H1 (cell line): Measurements from ENCODE around the gene ARHGAP22. TPM values are rescaled to one million over a fixed set of nuclear protein-coding genes. Genes with fewer than 3 reads are reported as not detected.

ENCODE experiments used
- CTCF ChIA-PET: fragments of 300-600 bp; sonication (Branson Sonifier 250); formaldehyde crosslinking; loops from one replicate; lab custom pipeline; 2021; ENCODE audit not compliant: partially characterized antibody; lab: Charles Lee
- POLR2A ChIA-PET: fragments of 300-600 bp; sonication (Branson Sonifier 250); formaldehyde crosslinking; loops from one replicate; lab custom pipeline; 2021; ENCODE audit warnings: inconsistent platforms; ENCODE audit not compliant: partially characterized antibody; lab: Charles Lee
- DNase-seq, 2 experiments: peaks; one replicate each; pipeline versions ENCODE4 v3.0.0 to v3.0.0-alpha.2; 2010 to 2022; ENCODE audit warnings: low spot score in 2 of 2, low read depth in 1 of 2, mixed read lengths in 1 of 2
- FAIRE-seq: peaks from 2 replicates; lab custom pipeline; 2011; peaks lifted over from hg19 to GRCh38; lab: Jason Lieb, UNC
- H2AFZ ChIP-seq: 2 replicates; pipeline ENCODE4 v1.8.1; 2012; ENCODE audit warnings: low read length, inconsistent platforms
- H2AK5ac ChIP-seq: 2 replicates; pipeline ENCODE4 v1.6.1; 2013; ENCODE audit warnings: low read depth, low read length
- H2BK120ac ChIP-seq: replicated peaks from 2 replicates; pipeline ENCODE3; 2013; ENCODE audit warnings: low read depth, low read length, inconsistent platforms
- H2BK12ac ChIP-seq: 2 replicates; pipeline ENCODE4 v1.6.1; 2013; ENCODE audit warnings: low read depth, low read length
- H2BK15ac ChIP-seq: 2 replicates; pipeline ENCODE4 v1.6.1; 2013; ENCODE audit warnings: low read length
- H2BK20ac ChIP-seq: 2 replicates; pipeline ENCODE4 v1.6.1; 2013; ENCODE audit warnings: low read length
- H2BK5ac ChIP-seq: 2 replicates; pipeline ENCODE4 v1.6.1; 2013; ENCODE audit warnings: low read depth, low read length
- H3K14ac ChIP-seq: 2 replicates; pipeline ENCODE4 v1.6.1; 2013; ENCODE audit warnings: inconsistent platforms; ENCODE audit not compliant: insufficient read length
- H3K18ac ChIP-seq: 2 replicates; pipeline ENCODE4 v1.6.1; 2013; ENCODE audit warnings: low read length; ENCODE audit errors: extremely low read depth
- H3K23ac ChIP-seq: 2 replicates; pipeline ENCODE4 v1.6.1; 2013; ENCODE audit warnings: inconsistent platforms; ENCODE audit not compliant: insufficient read length
- H3K23me2 ChIP-seq: 2 replicates; pipeline ENCODE4 v1.6.1; 2013; ENCODE audit warnings: low read depth, low read length
- H3K27ac ChIP-seq: 2 replicates; pipeline ENCODE4 v1.6.1; 2011; ENCODE audit warnings: low read depth, low read length, inconsistent platforms
- H3K27me3 ChIP-seq, 4 experiments: replicated peaks in 1 of 4; 1 replicate in 1 of 4; 2 replicates in 3 of 4; pipeline versions ENCODE4 v1.6.1 to v1.8.1; 2011 to 2013; ENCODE audit warnings: low read length in 3 of 4, mild to moderate bottlenecking in 3 of 4, inconsistent platforms in 2 of 4, mixed read lengths in 2 of 4, moderate library complexity in 1 of 4; ENCODE audit not compliant: control insufficient read depth in 3 of 4, insufficient read depth in 3 of 4; ENCODE audit errors: extremely low read depth in 1 of 4
- H3K36me3 ChIP-seq, 4 experiments: 2 replicates each; pipeline versions ENCODE4 v1.6.1 to v1.8.1; 2011 to 2013; ENCODE audit warnings: mild to moderate bottlenecking in 4 of 4, low read length in 3 of 4, moderate library complexity in 2 of 4, control low read depth in 1 of 4, inconsistent platforms in 1 of 4; ENCODE audit not compliant: insufficient read depth in 4 of 4, control insufficient read depth in 2 of 4
- H3K4ac ChIP-seq: replicated peaks from 2 replicates; pipeline ENCODE3; 2013; ENCODE audit warnings: low read length, low read depth, mixed read lengths, inconsistent platforms; ENCODE audit not compliant: insufficient read length
- H3K4me1 ChIP-seq, 4 experiments: replicated peaks in 1 of 4; 1 replicate in 1 of 4; 2 replicates in 3 of 4; pipeline versions ENCODE4 v1.6.1 to v1.8.1; 2011 to 2013; ENCODE audit warnings: low read length in 3 of 4, inconsistent platforms in 2 of 4, mixed read lengths in 1 of 4; ENCODE audit not compliant: insufficient read depth in 4 of 4, control insufficient read depth in 3 of 4
- H3K4me2 ChIP-seq, 2 experiments: 2 replicates each; pipeline versions ENCODE4 v1.6.1 to v1.8.1; 2011 to 2013; ENCODE audit warnings: low read depth in 2 of 2, low read length in 2 of 2, control low read depth in 1 of 2, inconsistent platforms in 1 of 2, mild to moderate bottlenecking in 1 of 2; ENCODE audit not compliant: insufficient read depth in 1 of 2
- H3K4me3 ChIP-seq, 4 experiments: fragments of 200-600, 300-600 bp in 1 of 4; sonication (generic), shearing (Covaris generic), sonication (Bioruptor Twin) in 1 of 4; 2 replicates each; pipeline versions ENCODE4 v1.5.1 to v1.8.1; 2011 to 2016; ENCODE audit warnings: low read length in 4 of 4, low read depth in 3 of 4, control low read depth in 2 of 4, inconsistent platforms in 2 of 4, mild to moderate bottlenecking in 2 of 4, mixed read lengths in 1 of 4, moderate library complexity in 1 of 4; ENCODE audit not compliant: insufficient read depth in 2 of 4; ENCODE audit errors: extremely low read depth in 1 of 4
- H3K56ac ChIP-seq: replicated peaks from 2 replicates; pipeline ENCODE3; 2013; ENCODE audit warnings: low read depth, mild to moderate bottlenecking, mixed read lengths, low read length, inconsistent platforms; ENCODE audit not compliant: insufficient read length
- H3K79me1 ChIP-seq: 2 replicates; pipeline ENCODE4 v1.6.1; 2013; ENCODE audit warnings: low read depth, low read length, control low read depth
- H3K79me2 ChIP-seq, 2 experiments: 2 replicates each; pipeline versions ENCODE4 v1.6.1 to v1.8.1; 2012 to 2013; ENCODE audit warnings: low read length in 2 of 2, mild to moderate bottlenecking in 2 of 2, inconsistent platforms in 1 of 2; ENCODE audit not compliant: insufficient read depth in 2 of 2, control insufficient read depth in 1 of 2
- H3K9ac ChIP-seq, 4 experiments: replicated peaks in 1 of 4; 1 replicate in 1 of 4; 2 replicates in 3 of 4; pipeline versions ENCODE4 v1.6.1 to v1.8.1; 2011 to 2013; ENCODE audit warnings: low read depth in 3 of 4, low read length in 3 of 4, control low read depth in 2 of 4, mild to moderate bottlenecking in 2 of 4, moderate library complexity in 2 of 4, inconsistent platforms in 1 of 4; ENCODE audit errors: extremely low read depth in 1 of 4
- H3K9me3 ChIP-seq, 2 experiments: 2 replicates each; pipeline versions ENCODE4 v1.6.1 to v1.8.1; 2012 to 2013; ENCODE audit warnings: mild to moderate bottlenecking in 2 of 2, moderate library complexity in 2 of 2, control low read depth in 1 of 2, inconsistent platforms in 1 of 2, low read depth in 1 of 2, low read length in 1 of 2, mixed read lengths in 1 of 2; ENCODE audit not compliant: insufficient read depth in 2 of 2
- H4K20me1 ChIP-seq, 2 experiments: replicated peaks in 1 of 2; 2 replicates each; pipeline versions ENCODE3 to v1.8.1; 2011 to 2013; ENCODE audit warnings: inconsistent platforms in 2 of 2, low read length in 2 of 2, mild to moderate bottlenecking in 1 of 2; ENCODE audit not compliant: insufficient read depth in 2 of 2, control insufficient read depth in 1 of 2
- H4K5ac ChIP-seq: 2 replicates; pipeline ENCODE4 v1.6.1; 2013; ENCODE audit warnings: low read length, low read depth, mixed read lengths, inconsistent platforms; ENCODE audit not compliant: insufficient read length
- H4K8ac ChIP-seq: 2 replicates; pipeline ENCODE4 v1.8.0; 2013; ENCODE audit warnings: mild to moderate bottlenecking, moderate library complexity, low read length, inconsistent platforms; ENCODE audit not compliant: insufficient read depth; ENCODE audit errors: extremely low read depth
- H4K91ac ChIP-seq: replicated peaks from 2 replicates; pipeline ENCODE3; 2013; ENCODE audit warnings: low read length, mixed read lengths, inconsistent platforms; ENCODE audit not compliant: insufficient read length
- ATF3 ChIP-seq: IDR thresholded peaks from 2 replicates; pipeline ENCODE4 v1.6.1; 2011; ENCODE audit warnings: low read depth, mild to moderate bottlenecking, low read length; ENCODE audit not compliant: insufficient read depth
- BACH1 ChIP-seq: IDR thresholded peaks from 2 replicates; pipeline ENCODE4 v1.6.1; 2012; ENCODE audit warnings: low read length, improper control_type of control experiment
- CTBP2 ChIP-seq: IDR thresholded peaks from 2 replicates; pipeline ENCODE4 v1.7.0; 2011; ENCODE audit warnings: borderline replicate concordance, mild to moderate bottlenecking, moderate library complexity, mixed read lengths, low read length; ENCODE audit not compliant: insufficient read depth, insufficient read length
- EGR1 ChIP-seq: IDR thresholded peaks from 2 replicates; pipeline ENCODE4 v1.6.1; 2011; ENCODE audit warnings: low read depth, low read length, borderline replicate concordance
- FOSL1 ChIP-seq: IDR thresholded peaks from 2 replicates; pipeline ENCODE4 v1.6.1; 2011; ENCODE audit warnings: mild to moderate bottlenecking, low read depth, low read length, moderate library complexity; ENCODE audit not compliant: insufficient read depth
- GABPA ChIP-seq: IDR thresholded peaks from 2 replicates; pipeline ENCODE4 v1.6.1; 2011; ENCODE audit warnings: mild to moderate bottlenecking, low read length, moderate library complexity, borderline replicate concordance; ENCODE audit not compliant: insufficient read depth
- GTF2F1 ChIP-seq: IDR thresholded peaks from 2 replicates; pipeline ENCODE4 v1.6.1; 2012; ENCODE audit warnings: low read depth, low read length, improper control_type of control experiment, borderline replicate concordance
- HDAC6 ChIP-seq: IDR thresholded peaks from one replicate; pipeline ENCODE4 v1.7.1; 2012; ENCODE audit warnings: low read depth, mild to moderate bottlenecking, inconsistent platforms, low read length, moderate library complexity
- PHF8 ChIP-seq: fragments of 200-600 bp; sonication (generic); conservative IDR thresholded peaks from 2 replicates; pipeline ENCODE4 v1.7.1; 2012; ENCODE audit warnings: low read depth, mild to moderate bottlenecking, inconsistent platforms, low read length, moderate library complexity
- POU5F1 ChIP-seq: IDR thresholded peaks from 2 replicates; pipeline ENCODE4 v1.6.1; 2011; ENCODE audit warnings: low read depth, mild to moderate bottlenecking, low read length, moderate library complexity
- SAP30 ChIP-seq: fragments of 300-600 bp; sonication (generic); IDR thresholded peaks from 2 replicates; pipeline ENCODE4 v1.7.1; 2012; ENCODE audit warnings: low read length, moderate library complexity, mild to moderate bottlenecking, inconsistent platforms; ENCODE audit not compliant: insufficient read depth, insufficient replicate concordance
- SIRT6 ChIP-seq: IDR thresholded peaks from one replicate; pipeline ENCODE4 v1.7.1; 2012; ENCODE audit warnings: low read length, inconsistent platforms
- SP1 ChIP-seq: IDR thresholded peaks from 2 replicates; pipeline ENCODE4 v1.6.1; 2011; ENCODE audit warnings: low read depth, low read length
- WGBS, 2 experiments: shearing (Covaris generic) in 1 of 2; methylation state at CpG; one replicate each; pipeline versions ENCODE4 v1.1.6 to v1.1.7; 2013 to 2015; ENCODE audit warnings: low lambda C conversion rate in 2 of 2, mixed read lengths in 2 of 2, inconsistent platforms in 1 of 2, low coverage in 1 of 2, missing lambda C conversion rate in 1 of 2; ENCODE audit not compliant: insufficient replicate concordance in 2 of 2, insufficient coverage in 1 of 2, insufficient read length in 1 of 2; ENCODE audit errors: extremely low coverage in 1 of 2, missing lambda C conversion rate in 1 of 2; 5-methylcytosine and 5-hydroxymethylcytosine counted together
- polyA plus RNA-seq, 7 experiments: library from polyadenylated mRNA; depleted of rRNA in 3 of 7; stranded (reverse) in 5 of 7; unstranded in 2 of 7; fragments of >200 nt in 5 of 7; fragments of 200-250 nt in 2 of 7; gene quantifications; 1 replicate in 5 of 7; 2 replicates in 1 of 7; 4 replicates in 1 of 7; pipeline versions ENCODE4 v1.2.1 to v1.2.3, GENCODE V29; 2011 to 2013; ENCODE audit warnings: missing spikeins in 2 of 7, mixed read lengths in 2 of 7
- total RNA-seq: library from RNA; stranded (reverse); fragmentation: NEBNext Ultra II Directional; extraction: Animal tissue kit (Norgen Biotek cat#: 25700); gene quantifications from 2 replicates; pipeline ENCODE4 v1.2.1, GENCODE V29; 2021

Gene ARHGAP22
- total and polyA plus RNA-seq, 2 of the 8 experiments (the other 6 are each of a cell fraction or from before 2014, with no cell fraction given), result 3.6 to 11.2 TPM

- CTCF ChIA-PET, result interaction anchor here (1.2 to 3.8 kb wide), 2 partner anchors 20 to 21 kb away, joined by 6 to 15 read pairs; no protein-coding TSS in a partner anchor
- FAIRE-seq, result no peak
- Histone ChIP-seq H2BK120ac (no peak overlapping the region), H3K18ac (no peak overlapping the region), H3K27ac (no peak overlapping the region), H3K79me2 (no peaks in the 10 kb centered on the region), H3K56ac (no peak overlapping the region), H3K23me2 (peaks cover 6% of the 10 kb centered on the region; the same call in 1 of the 2 replicates), H3K14ac (no peak overlapping the region), H2BK12ac (no peak overlapping the region), H3K9me3 (no peaks in the 10 kb centered on the region), H3K9ac (no peak overlapping the region), H4K20me1 (no peaks in the 10 kb centered on the region), H3K23ac (no peak overlapping the region), H2AFZ (no peak overlapping the region), H3K4ac (no peak overlapping the region), H3K36me3 (no peaks in the 10 kb centered on the region), H3K4me1 (no peaks in the 10 kb centered on the region), H3K27me3 (no peaks in the 10 kb centered on the region), H4K5ac (no peak overlapping the region), H2BK5ac (no peak overlapping the region), H4K91ac (no peak overlapping the region), H3K4me2 (no peak overlapping the region), H2BK15ac (no peak overlapping the region), H4K8ac (no peak overlapping the region), H2AK5ac (no peak overlapping the region), H3K79me1 (no peaks in the 10 kb centered on the region), H3K4me3 (no peak overlapping the region), H2BK20ac (no peak overlapping the region)
- DNase-seq, result no peak
- no peak for TF ChIP-seq EGR1
- TF ChIP-seq CTBP2, result no peak
- TF ChIP-seq HDAC6, result no peak
- TF ChIP-seq GTF2F1, result no peak
- no peak for TF ChIP-seq FOSL1
- TF ChIP-seq SIRT6, result no peak
- no peak for TF ChIP-seq ATF3
- TF ChIP-seq SP1, result no peak
- no peak for TF ChIP-seq POU5F1
- TF ChIP-seq PHF8, result no peak
- no peak for TF ChIP-seq BACH1
- no peak for TF ChIP-seq SAP30
- TF ChIP-seq GABPA, result no peak
- 86% methylated on average over 3 of the region's 3 CpGs; no CpG with 5 or more reads in 1 of the 2 experiments for WGBS, 2 experiments
- POLR2A ChIA-PET, result no interaction called here
These were observed 31.4 kb upstream of the ARHGAP22 start for GRCh38 chr10:48636231-48636630.
